ENCODE data around the gene ZNF335.
A peak's percentile ranks its signal among the peaks of the same experiment; 100 is the strongest.

Gene ZNF335

GRCh38 chr20:45910670-45911485, 61.1 kb downstream of the ZNF335 start:
- POLR2A ChIA-PET, result interaction anchor here (0.6 to 1.6 kb wide), 7 partner anchors 9 to 54 kb away, joined by 3 to 6 read pairs (median 3); partner anchors contain the start of genes ACOT8, PCIF1 and ZSWIM3
- 0 out of 2 replicates have a peak, but pooled peaks have one; percentile 24 for TF ChIP-seq HDGF (IDR thresholded peaks at IDR 0.05; ENCODE audit: borderline replicate concordance)
- TF ChIP-seq, protein P1, sequence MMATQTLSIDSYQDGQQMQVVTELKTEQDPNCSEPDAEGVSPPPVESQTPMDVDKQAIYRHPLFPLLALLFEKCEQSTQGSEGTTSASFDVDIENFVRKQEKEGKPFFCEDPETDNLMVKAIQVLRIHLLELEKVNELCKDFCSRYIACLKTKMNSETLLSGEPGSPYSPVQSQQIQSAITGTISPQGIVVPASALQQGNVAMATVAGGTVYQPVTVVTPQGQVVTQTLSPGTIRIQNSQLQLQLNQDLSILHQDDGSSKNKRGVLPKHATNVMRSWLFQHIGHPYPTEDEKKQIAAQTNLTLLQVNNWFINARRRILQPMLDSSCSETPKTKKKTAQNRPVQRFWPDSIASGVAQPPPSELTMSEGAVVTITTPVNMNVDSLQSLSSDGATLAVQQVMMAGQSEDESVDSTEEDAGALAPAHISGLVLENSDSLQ (IDR thresholded peaks at IDR 0.05), result peak; percentile 79
- TF ChIP-seq TARDBP (IDR thresholded peaks at IDR 0.05), result no peak
- CTCF ChIA-PET, result no interaction called here
- peak; percentile 99 for DNase-seq (ENCODE audit: extremely low spot score)

DNA sequence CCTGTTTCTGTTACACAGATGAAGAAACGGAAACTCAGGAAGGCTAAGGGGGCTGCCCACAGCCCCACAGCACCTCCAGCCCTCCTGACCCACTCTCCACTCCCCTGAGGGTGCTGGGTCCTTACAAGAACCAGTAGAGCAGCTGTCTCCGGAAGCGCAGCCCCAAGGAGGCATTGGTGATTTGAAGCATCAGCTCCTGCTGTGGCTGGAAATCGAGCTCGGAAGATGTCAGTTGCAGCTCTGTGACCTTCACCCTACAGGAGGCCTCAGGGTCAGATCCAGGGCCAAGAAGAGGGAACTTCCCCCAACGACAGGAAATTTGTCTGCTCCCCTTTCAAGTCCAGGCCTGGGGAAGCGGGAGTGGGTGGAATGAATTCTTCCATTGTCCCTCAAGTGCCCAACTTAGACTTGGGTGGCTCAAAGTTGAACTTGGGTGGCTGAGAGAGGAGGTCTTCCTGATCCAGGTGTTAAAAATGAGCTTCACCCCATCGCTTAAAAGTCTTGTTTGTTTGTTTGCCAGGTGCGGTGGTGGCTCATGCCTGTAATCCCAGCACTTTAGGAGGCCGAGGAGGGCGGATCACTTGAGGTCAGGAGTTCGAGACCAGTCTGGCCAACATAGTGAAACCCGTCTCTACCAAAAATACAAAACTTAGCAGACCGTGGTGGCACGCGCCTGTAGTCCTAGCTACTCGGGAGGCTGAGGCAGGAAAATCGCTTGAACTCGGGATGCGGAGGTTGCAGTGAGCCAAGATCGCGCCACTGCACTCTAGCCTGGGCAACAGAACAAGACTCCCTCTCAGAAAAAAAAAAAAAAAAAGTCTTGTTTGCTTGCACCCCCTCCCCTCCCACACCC, 62.0 kb downstream of the ZNF335 start:
- ChIA-PET CTCF (no interaction called here), POLR2A (interaction anchor here (0.7 to 1.6 kb wide), 7 partner anchors 15 to 53 kb away, joined by 3 to 6 read pairs (median 3); partner anchors contain the start of genes ACOT8, CTSA and ZSWIM3)
- TF ChIP-seq ARNT (IDR thresholded peaks at IDR 0.05) (no peak), TARDBP (IDR thresholded peaks at IDR 0.05) (no peak), FOXM1 (IDR thresholded peaks at IDR 0.05; ENCODE audit: borderline replicate concordance) (no peak), HDGF (IDR thresholded peaks at IDR 0.05; ENCODE audit: borderline replicate concordance) (no peak), L3MBTL2 (conservative IDR thresholded peaks at IDR 0.05) (no peak), NFRKB (IDR thresholded peaks at IDR 0.05) (no peak), LEF1 (IDR thresholded peaks at IDR 0.05; ENCODE audit: borderline replicate concordance) (no peak), FOXK2 (IDR thresholded peaks at IDR 0.05) (no peak), SUZ12 (IDR thresholded peaks at IDR 0.05) (no peak), SP1 (IDR thresholded peaks at IDR 0.05) (no peak), ELF4 (IDR thresholded peaks at IDR 0.05) (no peak), CTBP1 (IDR thresholded peaks at IDR 0.05; ENCODE audit: borderline replicate concordance) (no peak), BHLHE40 (IDR thresholded peaks at IDR 0.05; ENCODE audit: borderline replicate concordance) (no peak), ZNF384 (IDR thresholded peaks at IDR 0.05) (no peak), FOXA1 (IDR thresholded peaks at IDR 0.05) (no peak)
- TF ChIP-seq, protein P1 (IDR thresholded peaks at IDR 0.05), result no peak
- DNase-seq (ENCODE audit: extremely low spot score), result no peak

DNA sequence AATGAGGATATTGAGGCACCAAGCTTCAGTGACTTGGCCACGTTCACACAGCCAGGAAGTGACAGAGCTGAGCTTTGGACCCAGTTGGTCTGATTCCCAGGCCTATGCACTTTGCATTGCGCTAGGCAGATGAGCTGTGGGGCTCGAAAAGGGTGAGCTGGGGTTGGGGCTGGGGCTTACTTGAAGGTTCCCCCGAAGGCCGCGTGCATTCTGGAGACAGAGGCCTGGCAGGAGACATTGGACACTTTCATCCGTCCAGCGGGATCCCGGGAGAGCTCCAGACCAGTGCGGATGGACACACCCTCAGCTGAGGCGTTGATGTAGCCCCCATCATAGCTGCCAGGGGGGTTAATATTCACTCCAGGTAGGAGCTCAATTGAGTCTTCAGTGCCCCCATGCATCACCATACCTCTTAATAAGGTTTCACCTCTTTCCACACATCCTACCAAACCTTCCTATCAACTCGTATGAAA, 62.6 kb downstream of the ZNF335 start:
- ChIA-PET CTCF (no interaction called here), POLR2A (interaction anchor here (0.7 to 1.2 kb wide), 3 partner anchors 18 to 52 kb away, joined by 3 to 4 read pairs (median 3); partner anchors contain the start of genes ACOT8, CTSA and ZSWIM3)
- DNase-seq (ENCODE audit: extremely low spot score), result no peak
- no peak for TF ChIP-seq CTBP1 (IDR thresholded peaks at IDR 0.05; ENCODE audit: borderline replicate concordance)

DNA sequence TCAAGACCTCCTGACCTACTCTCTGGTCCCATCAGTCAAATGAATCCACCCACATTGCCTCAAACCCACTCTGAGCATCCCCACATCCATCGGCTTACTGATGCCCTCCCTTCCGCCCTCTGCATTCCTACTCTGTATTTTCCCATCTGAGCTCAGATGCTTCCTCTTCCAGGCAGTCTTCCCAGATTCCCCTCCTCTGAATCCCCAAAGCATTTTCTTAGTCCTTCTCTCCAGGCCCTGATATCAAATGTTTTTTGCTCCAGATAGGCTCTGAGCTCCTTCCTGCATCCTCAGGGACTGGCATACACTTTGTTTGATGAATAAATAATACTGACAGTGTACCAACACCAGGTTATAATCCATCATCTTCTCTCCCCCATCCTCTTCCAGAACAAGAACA, 63.9 kb downstream of the ZNF335 start:
- CTCF ChIA-PET, result interaction anchor here (0.9 kb wide), 1 partner anchor 62 kb away, joined by 4 read pairs; no protein-coding TSS in a partner anchor
- POLR2A ChIA-PET, result no interaction called here
- no peak for DNase-seq (ENCODE audit: extremely low spot score)
- TF ChIP-seq BHLHE40 (IDR thresholded peaks at IDR 0.05; ENCODE audit: borderline replicate concordance) (no peak), L3MBTL2 (conservative IDR thresholded peaks at IDR 0.05) (no peak), FOXM1 (IDR thresholded peaks at IDR 0.05; ENCODE audit: borderline replicate concordance) (no peak), ZNF384 (IDR thresholded peaks at IDR 0.05) (no peak), TARDBP (IDR thresholded peaks at IDR 0.05) (no peak), FOXK2 (IDR thresholded peaks at IDR 0.05) (no peak), LEF1 (IDR thresholded peaks at IDR 0.05; ENCODE audit: borderline replicate concordance) (no peak), SP1 (IDR thresholded peaks at IDR 0.05) (no peak)

DNA sequence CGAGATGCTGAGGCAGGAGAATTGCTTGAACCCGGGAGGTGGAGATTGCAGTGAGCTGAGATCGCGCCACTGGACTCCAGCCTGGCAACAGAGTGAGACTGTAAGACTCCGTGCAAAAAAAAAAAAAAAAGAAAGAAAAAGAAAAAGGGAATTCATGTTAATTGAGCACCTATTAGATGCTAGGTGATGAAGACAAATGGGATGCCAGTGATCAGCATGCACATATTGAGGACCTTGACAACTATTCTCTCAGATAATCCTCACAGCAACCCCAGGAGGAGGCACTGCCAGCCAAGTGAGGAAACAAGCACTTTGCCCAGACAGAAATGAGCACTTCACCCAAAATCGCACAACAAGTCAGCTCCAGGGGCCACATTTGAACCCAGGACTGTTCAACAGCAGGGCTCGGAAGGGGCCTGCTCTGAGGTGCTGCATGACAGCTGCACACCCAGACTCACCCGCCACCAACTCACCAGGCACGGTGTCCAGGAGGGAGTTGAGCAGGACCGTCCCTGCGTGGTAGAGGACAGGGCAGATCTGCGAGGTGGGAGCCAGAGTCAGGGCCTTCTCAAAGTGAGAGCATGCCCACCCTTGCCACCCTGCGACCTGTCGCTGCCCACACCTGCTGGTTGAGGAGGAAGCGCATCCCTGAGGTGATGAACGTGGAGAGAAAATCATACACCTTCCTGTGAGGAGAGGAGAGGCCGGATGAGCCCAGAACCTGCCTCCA, 64.6 kb downstream of the ZNF335 start:
- ChIA-PET POLR2A (interaction anchor here (3.0 kb wide), 1 partner anchor 26 kb away, joined by 16 read pairs; the partner anchor contains the start of gene ZSWIM1), CTCF (interaction anchor here (0.9 kb wide), 1 partner anchor 63 kb away, joined by 4 read pairs; no protein-coding TSS in a partner anchor)
- no peak for DNase-seq (ENCODE audit: extremely low spot score)
- no peak for TF ChIP-seq TARDBP (IDR thresholded peaks at IDR 0.05)
- TF ChIP-seq, protein P1 (IDR thresholded peaks at IDR 0.05), result no peak
- no peak for TF ChIP-seq LEF1 (IDR thresholded peaks at IDR 0.05; ENCODE audit: borderline replicate concordance)
- no peak for TF ChIP-seq FOXA1 (IDR thresholded peaks at IDR 0.05)
- no peak for TF ChIP-seq ARNT (IDR thresholded peaks at IDR 0.05)
- no peak for TF ChIP-seq HDGF (IDR thresholded peaks at IDR 0.05; ENCODE audit: borderline replicate concordance)
- no peak for TF ChIP-seq ELF4 (IDR thresholded peaks at IDR 0.05)
- TF ChIP-seq BHLHE40 (IDR thresholded peaks at IDR 0.05; ENCODE audit: borderline replicate concordance), result no peak
- TF ChIP-seq CTBP1 (IDR thresholded peaks at IDR 0.05; ENCODE audit: borderline replicate concordance), result no peak
- no peak for TF ChIP-seq SUZ12 (IDR thresholded peaks at IDR 0.05)
- no peak for TF ChIP-seq SP1 (IDR thresholded peaks at IDR 0.05)
- no peak for TF ChIP-seq FOXM1 (IDR thresholded peaks at IDR 0.05; ENCODE audit: borderline replicate concordance)

Data from HEK293T (cell line).